Epithelial cell of esophagus (primary cell): ENCODE measurements around the gene MT1F.
"Not testable (repeated sequence)": the region's sequence is repeated elsewhere in the genome, so short reads cannot be mapped to it uniquely, and the experiment has no call there.

Experiments
- DNase-seq: peaks from one replicate; pipeline ENCODE4 v3.0.0; 2010; ENCODE audit warnings: low read depth
- H3K4me3 ChIP-seq: 2 replicates; pipeline ENCODE4 v1.5.1; 2011; ENCODE audit warnings: mild to moderate bottlenecking, low read length, control low read depth
- TF ChIP-seq, protein P1 (sequence below): IDR thresholded peaks from 2 replicates; pipeline ENCODE4 v1.5.1; 2011; ENCODE audit warnings: low read depth, mild to moderate bottlenecking, low read length, control low read depth, inconsistent platforms; ENCODE audit not compliant: insufficient read depth; ENCODE audit errors: missing control alignments

Gene MT1F

GRCh38 chr16:56653218-56653617 is 4.5 kb upstream of the MT1F start:
- no peak overlapping the region for H3K4me3 ChIP-seq
- no peak for DNase-seq
- TF ChIP-seq, protein P1, sequence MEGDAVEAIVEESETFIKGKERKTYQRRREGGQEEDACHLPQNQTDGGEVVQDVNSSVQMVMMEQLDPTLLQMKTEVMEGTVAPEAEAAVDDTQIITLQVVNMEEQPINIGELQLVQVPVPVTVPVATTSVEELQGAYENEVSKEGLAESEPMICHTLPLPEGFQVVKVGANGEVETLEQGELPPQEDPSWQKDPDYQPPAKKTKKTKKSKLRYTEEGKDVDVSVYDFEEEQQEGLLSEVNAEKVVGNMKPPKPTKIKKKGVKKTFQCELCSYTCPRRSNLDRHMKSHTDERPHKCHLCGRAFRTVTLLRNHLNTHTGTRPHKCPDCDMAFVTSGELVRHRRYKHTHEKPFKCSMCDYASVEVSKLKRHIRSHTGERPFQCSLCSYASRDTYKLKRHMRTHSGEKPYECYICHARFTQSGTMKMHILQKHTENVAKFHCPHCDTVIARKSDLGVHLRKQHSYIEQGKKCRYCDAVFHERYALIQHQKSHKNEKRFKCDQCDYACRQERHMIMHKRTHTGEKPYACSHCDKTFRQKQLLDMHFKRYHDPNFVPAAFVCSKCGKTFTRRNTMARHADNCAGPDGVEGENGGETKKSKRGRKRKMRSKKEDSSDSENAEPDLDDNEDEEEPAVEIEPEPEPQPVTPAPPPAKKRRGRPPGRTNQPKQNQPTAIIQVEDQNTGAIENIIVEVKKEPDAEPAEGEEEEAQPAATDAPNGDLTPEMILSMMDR, result no peak

GRCh38 chr16:56658327-56658875 is 642 bp downstream of the MT1F start:
- DNase-seq, result no peak
- peak overlapping the region; percentile 43 for H3K4me3 ChIP-seq
- TF ChIP-seq, protein P1, result no peak

DNA sequence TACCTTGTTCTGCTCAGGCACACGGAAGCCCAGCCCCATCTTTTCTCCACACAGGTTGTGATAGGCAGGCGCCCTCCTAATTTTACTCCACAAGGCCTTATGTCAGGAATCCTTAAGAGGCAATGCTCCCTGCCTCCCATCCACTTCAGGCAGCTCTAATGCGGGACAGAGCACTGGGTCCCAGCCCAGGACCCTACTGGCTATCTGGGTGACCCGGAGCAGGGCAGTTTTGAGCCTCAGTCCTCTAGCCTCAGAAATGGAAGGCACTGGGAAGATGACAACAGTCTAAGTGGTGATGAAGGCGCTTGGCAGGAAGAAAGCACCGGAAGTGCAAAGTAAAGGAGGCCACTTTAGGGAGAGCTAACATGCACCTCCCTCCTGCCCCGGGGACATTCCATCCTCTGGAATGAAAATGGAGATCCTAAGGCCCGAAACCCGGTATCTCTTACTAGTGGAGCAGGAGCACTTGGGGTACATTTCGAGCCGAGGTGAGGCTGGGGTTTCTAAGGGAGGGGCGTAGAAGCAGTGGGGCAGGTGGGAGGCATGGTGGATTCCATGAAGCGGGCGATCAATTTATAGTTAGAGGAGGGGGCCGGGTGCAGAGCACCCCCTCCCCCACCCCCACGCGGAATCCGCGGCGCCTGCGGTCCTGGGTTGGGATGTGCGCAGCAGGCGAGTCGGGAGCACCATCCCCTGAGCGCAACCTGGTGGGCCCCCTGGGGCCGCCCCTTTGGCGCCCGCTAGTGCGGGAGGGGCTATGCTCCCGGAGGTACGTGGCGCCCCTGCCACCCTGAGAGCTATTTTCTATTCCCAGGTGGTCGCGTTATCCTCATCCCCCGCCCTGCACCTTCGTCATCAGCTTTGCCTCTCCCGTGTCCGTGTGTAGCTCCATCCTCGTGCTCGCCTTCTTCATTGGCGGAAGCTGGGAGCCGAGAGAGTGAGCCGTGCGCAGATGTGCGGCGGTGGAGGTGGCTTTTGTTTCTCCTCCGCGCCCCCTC is 4.9 kb downstream of the MT1F start:
- no peak for DNase-seq
- no peak overlapping the region for H3K4me3 ChIP-seq
- TF ChIP-seq, protein P1, result no peak

- TF ChIP-seq, protein P1, result no peak
- DNase-seq, result no peak
- H3K4me3 ChIP-seq, result no peak overlapping the region
Measured at GRCh38 chr16:56664506-56664905, 6.7 kb downstream of the MT1F start.

DNA sequence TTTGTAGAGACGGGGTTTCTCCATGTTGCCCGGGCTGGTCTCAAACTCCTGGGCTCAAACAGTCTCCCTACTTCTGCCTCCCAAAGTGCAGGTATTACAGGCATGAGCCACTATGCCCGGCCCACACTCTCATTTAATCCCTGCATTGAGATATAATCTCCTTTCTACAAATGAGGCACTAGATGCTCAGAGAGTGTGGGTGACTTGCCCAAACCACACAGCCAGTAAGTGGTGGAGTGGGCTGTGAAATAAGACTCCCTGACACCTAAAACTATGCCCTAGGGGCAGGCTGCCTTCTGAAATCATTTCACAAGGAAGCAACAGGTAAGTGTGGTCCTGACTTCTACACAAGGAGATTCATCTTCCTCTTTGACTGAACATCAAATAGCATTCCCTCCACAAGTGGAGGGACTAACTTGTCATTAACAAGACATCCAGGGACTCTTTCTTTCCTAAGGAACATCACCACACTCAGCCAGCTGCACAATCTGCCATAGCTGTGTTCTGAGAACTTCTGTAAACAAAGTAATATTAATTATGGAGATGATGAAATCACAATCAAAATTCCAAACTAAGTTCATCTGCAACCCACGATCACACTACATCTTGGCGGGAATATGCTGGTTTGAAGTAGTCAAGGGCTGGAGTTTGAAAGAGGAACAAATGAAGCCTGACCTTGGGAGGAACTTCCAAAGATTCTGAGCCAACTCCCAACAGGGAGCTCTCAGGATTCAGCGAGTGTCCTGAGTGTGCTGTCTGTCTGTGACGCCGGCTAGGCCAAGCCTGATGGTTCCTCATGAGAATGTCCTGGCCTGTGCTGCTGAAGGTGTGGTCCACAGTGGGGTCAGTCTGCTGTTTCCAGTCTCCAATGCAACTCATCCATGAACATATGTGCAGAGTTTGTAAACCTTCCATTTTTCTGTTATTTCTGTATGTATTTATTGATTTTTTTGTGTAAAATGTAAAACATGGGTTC is 7.8 kb downstream of the MT1F start:
- DNase-seq, H3K4me3 ChIP-seq: not testable (repeated sequence)

DNA sequence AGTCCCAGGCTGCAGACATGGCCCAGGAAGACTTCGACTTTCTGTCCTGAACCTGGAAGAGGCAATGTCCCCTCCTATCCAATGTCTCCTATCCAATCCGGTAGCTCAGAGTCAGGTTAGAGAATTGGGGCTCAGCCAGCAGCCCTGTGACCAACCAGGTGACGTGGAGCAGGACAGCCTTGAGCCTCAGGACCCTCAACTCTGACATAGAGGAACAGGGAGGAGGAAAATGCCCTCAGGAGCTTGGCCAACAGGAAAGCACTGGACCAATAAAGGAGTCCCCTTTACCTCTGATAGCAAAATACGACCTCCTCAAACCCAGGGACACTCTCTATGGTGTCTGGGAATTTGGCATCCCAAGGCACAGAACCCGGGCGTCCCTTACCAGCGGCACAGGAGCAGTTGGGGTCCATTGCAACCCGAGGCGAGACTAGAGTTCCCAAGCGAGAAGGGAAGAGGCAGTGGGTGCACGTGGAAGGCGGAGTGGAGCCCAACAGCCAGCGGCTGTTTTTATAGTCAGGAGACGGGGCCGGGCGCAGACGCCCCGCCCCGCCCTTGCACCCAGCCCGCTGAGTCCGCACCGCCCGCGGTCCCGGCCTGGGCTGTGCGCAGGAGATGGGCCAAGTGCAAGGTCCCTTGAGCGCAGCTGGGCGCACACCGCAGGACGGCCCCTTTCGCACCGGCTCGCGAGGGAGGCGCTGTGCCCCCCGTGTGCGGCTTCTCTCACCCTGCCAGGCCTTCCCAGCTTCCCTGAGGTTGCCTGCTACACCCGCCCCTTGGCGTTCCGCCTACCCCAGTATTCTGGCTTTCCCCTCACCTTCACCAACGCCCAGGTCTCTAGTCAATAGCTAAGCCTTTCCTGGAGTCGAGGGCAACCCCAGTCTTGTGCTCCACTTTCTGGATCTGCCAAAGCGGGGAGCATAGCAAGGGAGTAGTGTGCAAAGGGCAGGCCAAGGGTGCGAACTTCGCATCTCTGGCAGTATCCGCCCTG is 10.1 kb downstream of the MT1F start, which contains the start of gene MT1G:
MT1G (minus strand) TSS at position 485 of the 991 bp plus-strand sequence; CDS start at position 413, 72 bp downstream.
- no peak within 1 kb of the TSS for H3K4me3 ChIP-seq
- DNase-seq, result no peak
- TF ChIP-seq, protein P1, result no peak
